Prostate gland (tissue), 2 donors: Measurements from ENCODE around the gene SH3TC1. TPM values are rescaled to one million over a fixed set of nuclear protein-coding genes. Genes with fewer than 3 reads are reported as not detected.

Experiments used
- DNase-seq: peaks from one replicate; pipeline ENCODE4 v3.0.0-alpha.2; 2019; ENCODE audit warnings: low spot score
- H3K27ac ChIP-seq, 2 donors: fragments of 200-600 bp; sonication (generic); 2 replicates each; pipeline ENCODE4 v1.5.1; 2017 to 2019
- H3K27me3 ChIP-seq: fragments of 200-600 bp; sonication (generic); replicated peaks from 2 replicates; pipeline ENCODE4 v1.5.1; 2019; ENCODE audit not compliant: insufficient read depth
- H3K36me3 ChIP-seq, 2 donors: fragments of 200-600 bp; sonication (generic); 1 replicate in 1 of 2; 2 replicates in 1 of 2; pipeline versions ENCODE4 v1.5.1 to v1.8.1; 2017 to 2019
- H3K4me1 ChIP-seq: fragments of 200-600 bp; sonication (generic); replicated peaks from 2 replicates; pipeline ENCODE4 v1.5.1; 2019
- H3K4me3 ChIP-seq, 2 donors: fragments of 200-600 bp; sonication (generic); 2 replicates each; pipeline ENCODE4 v1.5.1; 2017 to 2019
- H3K9me3 ChIP-seq: fragments of 200-600 bp; sonication (generic); 2 replicates; pipeline ENCODE4 v1.5.1; 2017
- POLR2A ChIP-seq: fragments of 450-650 bp; IDR thresholded peaks from one replicate; pipeline ENCODE4 v1.6.1; 2016; ENCODE audit warnings: antibody characterized with exemption, mild to moderate bottlenecking
- POLR2AphosphoS5 ChIP-seq: sonication (generic); formaldehyde crosslinking; IDR thresholded peaks from one replicate; pipeline ENCODE4 v1.6.1; 2017; ENCODE audit warnings: antibody characterized with exemption
- WGBS: methylation state at CpG from one replicate; pipeline ENCODE4 v1.1.5; 2018; 5-methylcytosine and 5-hydroxymethylcytosine counted together
- intact Hi-C: fragments of 100-400 bp; cut with DNase I; formaldehyde crosslinking; loops from one replicate; pipeline ENCODE4 v1.14.2; 2022
- total RNA-seq, 2 donors: library from RNA; depleted of rRNA; stranded (reverse); fragments of >200 nt; gene quantifications; one replicate each; pipeline ENCODE4 v1.1.0, GENCODE V29; 2016
- TF ChIP-seq, protein P1 (sequence below), 4 experiments: fragments of 200-600 bp in 2 of 4; fragments of 450-650 bp in 2 of 4; sonication (generic) in 2 of 4; IDR thresholded peaks; 1 replicate in 3 of 4; 2 replicates in 1 of 4; pipeline ENCODE4 v1.5.1; 2016 to 2019; ENCODE audit warnings: antibody characterized with exemption in 4 of 4, mild to moderate bottlenecking in 2 of 4, moderate library complexity in 2 of 4

Gene SH3TC1
- total RNA-seq, 2 donors from 2014 or later = 22.4 to 37.5 TPM

DNA sequence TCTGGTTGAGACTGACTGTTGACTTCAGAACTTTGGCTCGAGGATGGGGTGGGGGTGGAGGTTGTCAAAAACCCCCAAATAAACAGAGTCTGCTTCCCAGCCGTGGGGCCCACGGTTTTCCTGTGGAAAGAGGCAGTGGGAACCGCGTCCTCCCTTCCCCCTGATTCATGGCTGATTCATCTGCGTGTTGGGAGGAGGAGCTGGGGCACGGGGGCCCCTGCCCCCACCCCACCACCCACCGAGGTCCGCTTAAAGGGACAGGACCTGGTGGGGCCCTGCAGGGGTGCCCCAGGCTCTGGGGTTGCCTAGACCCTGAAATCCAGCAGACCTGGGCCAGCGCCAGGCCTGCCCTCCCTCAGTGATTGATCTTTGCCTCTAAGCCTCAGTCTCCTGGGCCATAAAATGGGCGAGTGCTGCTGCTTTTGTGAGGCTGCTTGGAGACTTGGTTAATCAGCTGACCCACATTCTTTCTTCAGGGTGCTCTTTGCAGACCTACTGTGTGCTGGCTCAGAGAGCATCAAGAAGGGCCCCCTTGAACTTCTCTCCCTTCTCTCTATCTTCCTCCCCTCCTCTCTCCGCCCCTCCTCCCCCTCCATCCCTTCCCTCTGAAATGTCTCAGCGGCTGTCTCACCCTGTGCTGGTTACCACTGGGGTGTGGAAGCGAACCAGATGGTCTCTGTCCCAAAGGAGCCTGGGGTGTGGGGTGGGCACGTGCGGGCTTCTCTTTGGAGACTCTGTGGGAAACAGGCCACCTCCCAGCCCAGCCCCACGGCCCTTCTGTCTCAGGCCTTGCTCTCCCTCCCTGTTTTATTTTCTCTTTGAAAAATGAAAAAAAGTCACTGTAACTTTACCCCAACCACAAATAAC is 79.6 kb downstream of the SH3TC1 start:
- H3K4me1 ChIP-seq = peaks cover 30% of the 10 kb centered on the region
- intact Hi-C loops = loop anchor here (5.0 kb wide), 1 partner anchor 39 kb away; no protein-coding TSS in a partner anchor
- no peak for DNase-seq
- H3K4me3 ChIP-seq = no peak overlapping the region
- H3K9me3 ChIP-seq = no peaks in the 10 kb centered on the region
- WGBS = 33% methylated on average over 17 of the region's 17 CpGs
- no peaks in the 10 kb centered on the region for H3K36me3 ChIP-seq
- no peak for TF ChIP-seq POLR2A
- H3K27ac ChIP-seq = peak overlapping the region in 1 of 2 donors; percentile 10
- no peaks in the 10 kb centered on the region for H3K27me3 ChIP-seq

DNA sequence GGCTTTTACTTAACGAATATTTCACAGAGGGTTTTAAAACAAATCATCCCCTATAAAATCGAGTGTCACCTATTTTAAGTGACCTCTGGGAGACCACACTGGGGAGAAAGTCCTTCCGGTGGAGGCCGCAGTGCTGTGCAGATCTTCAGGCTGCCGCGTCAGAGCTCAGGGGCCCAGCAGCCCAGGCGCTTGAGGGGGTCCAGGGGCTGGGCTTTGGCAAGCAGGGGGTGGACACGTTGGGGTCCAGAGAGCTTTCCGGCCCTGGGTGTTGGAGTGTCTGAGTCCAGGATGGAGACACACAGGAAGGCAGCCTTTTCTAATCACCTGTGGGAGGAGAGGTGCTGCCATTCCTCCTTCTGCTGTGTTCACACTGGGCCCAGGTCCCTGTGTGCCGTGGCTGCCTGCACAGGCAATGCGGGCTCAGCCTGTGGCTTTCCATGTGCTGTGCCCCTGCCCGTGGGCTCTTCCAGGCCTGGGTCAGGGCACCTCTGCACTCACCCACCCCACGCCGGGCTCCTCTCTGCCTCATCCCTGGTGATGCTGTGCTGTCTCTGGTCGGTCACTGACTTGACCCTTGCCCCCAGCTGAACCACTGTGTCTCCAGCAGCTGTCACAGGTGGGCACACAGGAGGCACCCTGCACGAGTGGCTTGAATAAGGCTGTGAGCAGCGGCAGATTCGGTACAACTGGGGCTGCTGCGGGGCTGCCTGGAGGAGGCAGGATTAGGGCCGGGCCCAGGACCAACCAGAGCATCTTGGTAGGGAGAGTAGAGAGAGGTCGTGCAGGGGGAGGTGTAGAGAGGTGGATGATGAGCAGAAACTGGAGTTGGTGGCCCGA is 80.4 kb downstream of the SH3TC1 start:
- WGBS = 75% methylated on average over 22 of the region's 22 CpGs
- intact Hi-C loops = loop anchor here (5.0 kb wide), 1 partner anchor 38 kb away; no protein-coding TSS in a partner anchor

DNA sequence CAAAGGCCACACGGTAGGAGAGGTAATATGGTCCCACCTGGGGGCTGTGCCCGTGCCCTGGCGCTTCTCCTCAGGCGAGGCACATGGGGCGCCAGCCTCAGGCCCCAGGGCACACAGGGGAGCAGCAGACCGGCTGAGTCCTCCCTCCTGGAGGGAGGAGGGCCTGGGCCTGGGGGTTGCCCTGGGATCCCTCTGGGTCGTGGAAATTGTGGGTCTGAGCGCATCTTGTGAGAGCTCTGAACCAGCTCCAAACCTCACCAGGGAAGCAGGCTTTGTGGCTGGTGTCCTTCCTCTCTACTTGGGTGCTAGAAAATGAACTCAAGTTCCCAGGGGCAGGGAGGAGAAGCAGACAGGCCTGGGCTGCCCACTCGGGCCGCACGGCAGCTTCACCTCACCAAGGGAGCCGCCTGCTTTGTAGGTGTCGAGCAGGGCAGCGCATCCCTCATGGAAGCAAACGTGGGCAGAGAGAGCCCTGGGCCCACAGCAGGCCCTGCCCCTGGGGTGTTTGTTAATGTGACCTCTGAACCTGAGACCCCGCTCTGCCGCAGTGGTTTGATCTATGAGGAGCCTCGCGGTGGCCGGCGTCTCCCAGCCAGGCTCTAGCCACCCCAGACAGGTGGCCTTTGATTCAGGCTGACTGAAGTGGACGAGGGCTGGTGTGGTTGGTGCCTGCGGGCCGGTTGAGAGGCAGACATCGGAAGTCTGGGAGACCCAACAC is 81.2 kb downstream of the SH3TC1 start:
- Histone ChIP-seq H3K4me3 (no peak overlapping the region), H3K27me3 (no peaks in the 10 kb centered on the region), H3K4me1 (peaks cover 20% of the 10 kb centered on the region), H3K9me3 (no peaks in the 10 kb centered on the region), H3K27ac (no peak overlapping the region), H3K36me3 (no peaks in the 10 kb centered on the region)
- no peak for DNase-seq
- intact Hi-C loops = no loop called here
- 88% methylated on average over 24 of the region's 25 CpGs for WGBS
- TF ChIP-seq POLR2A (no peak), POLR2AphosphoS5 (no peak)
- TF ChIP-seq, protein P1, sequence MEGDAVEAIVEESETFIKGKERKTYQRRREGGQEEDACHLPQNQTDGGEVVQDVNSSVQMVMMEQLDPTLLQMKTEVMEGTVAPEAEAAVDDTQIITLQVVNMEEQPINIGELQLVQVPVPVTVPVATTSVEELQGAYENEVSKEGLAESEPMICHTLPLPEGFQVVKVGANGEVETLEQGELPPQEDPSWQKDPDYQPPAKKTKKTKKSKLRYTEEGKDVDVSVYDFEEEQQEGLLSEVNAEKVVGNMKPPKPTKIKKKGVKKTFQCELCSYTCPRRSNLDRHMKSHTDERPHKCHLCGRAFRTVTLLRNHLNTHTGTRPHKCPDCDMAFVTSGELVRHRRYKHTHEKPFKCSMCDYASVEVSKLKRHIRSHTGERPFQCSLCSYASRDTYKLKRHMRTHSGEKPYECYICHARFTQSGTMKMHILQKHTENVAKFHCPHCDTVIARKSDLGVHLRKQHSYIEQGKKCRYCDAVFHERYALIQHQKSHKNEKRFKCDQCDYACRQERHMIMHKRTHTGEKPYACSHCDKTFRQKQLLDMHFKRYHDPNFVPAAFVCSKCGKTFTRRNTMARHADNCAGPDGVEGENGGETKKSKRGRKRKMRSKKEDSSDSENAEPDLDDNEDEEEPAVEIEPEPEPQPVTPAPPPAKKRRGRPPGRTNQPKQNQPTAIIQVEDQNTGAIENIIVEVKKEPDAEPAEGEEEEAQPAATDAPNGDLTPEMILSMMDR (IDR thresholded peaks at IDR 0.05) = no peak

More for the DNA sequence above, 80.4 kb downstream of the SH3TC1 start:
- H3K36me3 ChIP-seq = no peaks in the 10 kb centered on the region
- H3K4me1 ChIP-seq = peaks cover 28% of the 10 kb centered on the region
- no peak overlapping the region for H3K4me3 ChIP-seq
- no peaks in the 10 kb centered on the region for H3K27me3 ChIP-seq
- no peaks in the 10 kb centered on the region for H3K9me3 ChIP-seq
- TF ChIP-seq POLR2AphosphoS5 (no peak), POLR2A (no peak)
- TF ChIP-seq, protein P1 (IDR thresholded peaks at IDR 0.05) = no peak
- no peak for DNase-seq
- no peak overlapping the region for H3K27ac ChIP-seq

DNA sequence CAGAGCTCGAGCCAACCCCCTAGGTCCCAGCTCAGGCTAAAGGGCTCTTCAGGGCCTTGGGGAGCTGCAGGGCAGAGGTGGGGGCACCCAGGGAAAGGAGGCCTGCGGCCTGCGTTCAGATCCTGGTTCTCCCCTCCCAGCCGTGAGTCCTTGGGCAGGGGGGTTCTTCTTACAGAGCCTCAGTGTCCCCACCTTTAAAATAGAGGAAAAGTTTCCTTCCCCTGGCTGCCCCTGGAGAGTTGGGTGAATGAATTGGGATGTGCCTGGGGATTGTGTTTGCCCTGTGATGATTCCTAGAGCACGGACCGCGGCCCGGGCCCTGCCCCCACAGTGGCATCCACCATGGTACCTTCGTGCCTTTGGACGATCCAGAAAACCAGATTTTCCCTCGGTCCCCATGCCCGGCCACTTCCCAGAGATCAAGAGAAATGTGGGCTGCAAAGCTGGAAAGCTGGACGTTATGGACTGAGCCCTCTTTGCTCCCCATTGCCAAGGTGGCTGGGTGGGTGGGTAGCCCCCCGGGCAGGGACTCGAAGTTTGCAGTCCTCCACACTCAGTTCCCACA is 81.9 kb downstream of the SH3TC1 start:
- Histone ChIP-seq H3K4me3 (no peak overlapping the region), H3K9me3 (no peaks in the 10 kb centered on the region), H3K27me3 (no peaks in the 10 kb centered on the region), H3K36me3 (no peaks in the 10 kb centered on the region), H3K4me1 (peaks cover 13% of the 10 kb centered on the region), H3K27ac (peak overlapping the region in 1 of 2 donors; percentile 19)
- intact Hi-C loops = no loop called here
- no peak for TF ChIP-seq POLR2A
- TF ChIP-seq POLR2AphosphoS5 = no peak
- TF ChIP-seq, protein P1 (IDR thresholded peaks at IDR 0.05) = no peak
- WGBS = 90% methylated on average over 15 of the region's 15 CpGs
- no peak for DNase-seq
